Hematopoietic multipotent progenitor cell treated with erythropoietin and hydrocortisone succinate and interleukin-3 and kit ligand, for 8 days (in vitro differentiated cells): ENCODE results near the gene NUMB.
"Not testable (repeated sequence)": the region's sequence is repeated elsewhere in the genome, so short reads cannot be mapped to it uniquely, and the experiment has no call there.

Experiments
- DNase-seq: peaks from one replicate; pipeline ENCODE4 v3.0.0-alpha.2; 2015

The NUMB gene

GRCh38 chr14:73463411-73463810 lies 5.1 kb upstream of the NUMB start:
- peak; percentile 24 for DNase-seq

- DNase-seq, result no peak
These were observed 4.5 kb upstream of the NUMB start for GRCh38 chr14:73462815-73463214.

- DNase-seq, result peak; percentile 76
These were observed 3.8 kb upstream of the NUMB start for GRCh38 chr14:73462048-73462715.

GRCh38 chr14:73461478-73462047 lies 3.2 kb upstream of the NUMB start:
- peak; percentile 26 for DNase-seq

- DNase-seq, result peak; percentile 82
These were observed 2.4 kb upstream of the NUMB start for GRCh38 chr14:73460691-73461127.

- no peak for DNase-seq
These were observed 1.6 kb upstream of the NUMB start for GRCh38 chr14:73459959-73460358.

GRCh38 chr14:73457924-73458182 lies 493 bp downstream of the NUMB start:
- no peak for DNase-seq

GRCh38 chr14:73457041-73457923 lies 1.1 kb downstream of the NUMB start:
- DNase-seq, result no peak

- no peak for DNase-seq
These were observed 3.1 kb downstream of the NUMB start for GRCh38 chr14:73455294-73455693.

GRCh38 chr14:73452341-73453186 lies 5.8 kb downstream of the NUMB start:
- peak; percentile 63 for DNase-seq

- DNase-seq, result no peak
These were observed 14.6 kb downstream of the NUMB start for GRCh38 chr14:73443758-73444157.

- no peak for DNase-seq
These were observed 17.1 kb downstream of the NUMB start for GRCh38 chr14:73441286-73441685.

- no peak for DNase-seq
These were observed 19.4 kb downstream of the NUMB start for GRCh38 chr14:73438993-73439392.

- no peak for DNase-seq
These were observed 21.1 kb downstream of the NUMB start for GRCh38 chr14:73437206-73437605.

- DNase-seq, result no peak
These were observed 26.2 kb downstream of the NUMB start for GRCh38 chr14:73432124-73432523.

GRCh38 chr14:73428353-73428824 lies 30.0 kb downstream of the NUMB start:
- DNase-seq, result no peak

- DNase-seq, result no peak
These were observed 30.7 kb downstream of the NUMB start for GRCh38 chr14:73427516-73428264.

- no peak for DNase-seq
These were observed 31.5 kb downstream of the NUMB start for GRCh38 chr14:73426877-73427276.

GRCh38 chr14:73424453-73424852 lies 33.9 kb downstream of the NUMB start:
- no peak for DNase-seq

- DNase-seq, result not testable (repeated sequence)
These were observed 35.3 kb downstream of the NUMB start for GRCh38 chr14:73423092-73423491.

GRCh38 chr14:73422515-73422914 lies 35.8 kb downstream of the NUMB start:
- no peak for DNase-seq

- no peak for DNase-seq
These were observed 40.1 kb downstream of the NUMB start for GRCh38 chr14:73418227-73418626.
